H9 (cell line): Measurements from ENCODE around the gene CDH13. TPM values are rescaled to one million over a fixed set of nuclear protein-coding genes. Genes with fewer than 3 reads are reported as not detected.

Experiments used
- DNase-seq: peaks from one replicate; pipeline ENCODE4 v3.0.0-alpha.2; 2017
- H2AFZ ChIP-seq: one replicate; pipeline ENCODE4 v1.6.1; 2013; ENCODE audit warnings: mild to moderate bottlenecking, low read length, control low read depth, moderate library complexity
- H2AK5ac ChIP-seq: 2 replicates; pipeline ENCODE4 v1.6.1; 2013; ENCODE audit warnings: low read length, control low read depth, mixed read lengths; ENCODE audit not compliant: insufficient read length
- H2BK120ac ChIP-seq: one replicate; pipeline ENCODE4 v1.6.1; 2013; ENCODE audit warnings: low read depth, mild to moderate bottlenecking, low read length, control low read depth, inconsistent platforms; ENCODE audit not compliant: poor library complexity, severe bottlenecking
- H2BK12ac ChIP-seq: 2 replicates; pipeline ENCODE4 v1.6.1; 2013; ENCODE audit warnings: low read length, control low read depth, mixed read lengths, low read depth; ENCODE audit not compliant: insufficient read length
- H2BK15ac ChIP-seq: 2 replicates; pipeline ENCODE4 v1.6.1; 2013; ENCODE audit warnings: low read depth, low read length, control low read depth
- H2BK20ac ChIP-seq: one replicate; pipeline ENCODE4 v1.6.1; 2013; ENCODE audit warnings: low read depth, mild to moderate bottlenecking, low read length, control low read depth, inconsistent platforms; ENCODE audit not compliant: poor library complexity, severe bottlenecking
- H2BK5ac ChIP-seq: 2 replicates; pipeline ENCODE4 v1.6.1; 2013; ENCODE audit warnings: low read length, control low read depth, mixed read lengths; ENCODE audit not compliant: insufficient read length
- H3K14ac ChIP-seq: 2 replicates; pipeline ENCODE4 v1.6.1; 2013; ENCODE audit warnings: low read length, control low read depth; ENCODE audit not compliant: insufficient read depth
- H3K18ac ChIP-seq: 2 replicates; pipeline ENCODE4 v1.6.1; 2013; ENCODE audit warnings: low read depth, mild to moderate bottlenecking, mixed read lengths, low read length, control low read depth; ENCODE audit not compliant: insufficient read length
- H3K23ac ChIP-seq: 2 replicates; pipeline ENCODE4 v1.6.1; 2013; ENCODE audit warnings: low read length, control low read depth, mixed read lengths, low read depth; ENCODE audit not compliant: insufficient read length
- H3K23me2 ChIP-seq: 2 replicates; pipeline ENCODE4 v1.6.1; 2013; ENCODE audit warnings: low read depth, mild to moderate bottlenecking, mixed read lengths, low read length, control low read depth; ENCODE audit not compliant: insufficient read length, poor library complexity, severe bottlenecking
- H3K27ac ChIP-seq: 2 replicates; pipeline ENCODE4 v1.5.1; 2013; ENCODE audit warnings: low read length, control low read depth, mixed read lengths, low read depth; ENCODE audit not compliant: insufficient read length
- H3K27me3 ChIP-seq: 2 replicates; pipeline ENCODE4 v1.6.1; 2013; ENCODE audit warnings: low read length, control low read depth, inconsistent platforms; ENCODE audit not compliant: insufficient read depth
- H3K4ac ChIP-seq: 2 replicates; pipeline ENCODE4 v1.6.1; 2013; ENCODE audit warnings: low read depth, mild to moderate bottlenecking, control low read depth, inconsistent platforms, low read length, moderate library complexity
- H3K4me1 ChIP-seq: 2 replicates; pipeline ENCODE4 v1.6.1; 2013; ENCODE audit warnings: low read length, control low read depth, inconsistent platforms; ENCODE audit not compliant: insufficient read depth
- H3K4me2 ChIP-seq: 2 replicates; pipeline ENCODE4 v1.6.1; 2013; ENCODE audit warnings: low read length, control low read depth, mixed read lengths; ENCODE audit not compliant: insufficient read length, insufficient read depth
- H3K56ac ChIP-seq: 2 replicates; pipeline ENCODE4 v1.6.1; 2013; ENCODE audit warnings: low read depth, mild to moderate bottlenecking, mixed read lengths, low read length, control low read depth; ENCODE audit not compliant: insufficient read length
- H3K79me1 ChIP-seq: 2 replicates; pipeline ENCODE4 v1.6.1; 2013; ENCODE audit warnings: low read depth, mild to moderate bottlenecking, moderate library complexity, low read length, control low read depth, inconsistent platforms; ENCODE audit not compliant: insufficient read depth, poor library complexity, severe bottlenecking
- H3K79me2 ChIP-seq: 2 replicates; pipeline ENCODE4 v1.6.1; 2013; ENCODE audit warnings: low read length, control low read depth, inconsistent platforms; ENCODE audit not compliant: insufficient read depth
- H3K9ac ChIP-seq: 2 replicates; pipeline ENCODE4 v1.6.1; 2013; ENCODE audit warnings: low read length, control low read depth, mixed read lengths; ENCODE audit not compliant: insufficient read length; ENCODE audit errors: extremely low read depth
- H3K9me3 ChIP-seq: one replicate; pipeline ENCODE4 v1.6.1; 2013; ENCODE audit warnings: low read depth, low read length, inconsistent platforms; ENCODE audit not compliant: control insufficient read depth
- H3T11ph ChIP-seq: one replicate; pipeline ENCODE4 v1.6.1; 2013; ENCODE audit warnings: mild to moderate bottlenecking, low read length, control low read depth, inconsistent platforms
- H4K20me1 ChIP-seq: one replicate; pipeline ENCODE4 v1.6.1; 2013; ENCODE audit not compliant: control insufficient read depth, insufficient read length, insufficient read depth
- H4K5ac ChIP-seq: 2 replicates; pipeline ENCODE4 v1.6.1; 2013; ENCODE audit warnings: low read depth, mild to moderate bottlenecking, mixed read lengths, low read length, control low read depth; ENCODE audit not compliant: insufficient read length
- H4K8ac ChIP-seq: replicated peaks from 2 replicates; pipeline ENCODE4 v1.6.1; 2013; ENCODE audit warnings: low read length, control low read depth, mixed read lengths, low read depth; ENCODE audit not compliant: insufficient read length
- H4K91ac ChIP-seq: 2 replicates; pipeline ENCODE4 v1.6.1; 2013; ENCODE audit warnings: low read depth, mild to moderate bottlenecking, moderate library complexity, mixed read lengths, low read length, control low read depth; ENCODE audit not compliant: insufficient read length
- H3K27ac Mint-ChIP-seq, 3 experiments: 2 replicates in 2 of 3; 3 replicates in 1 of 3; pipeline ENCODE4 v1.8.0; 2020 to 2021; ENCODE audit warnings: mixed read lengths in 3 of 3, mild to moderate bottlenecking in 1 of 3, moderate library complexity in 1 of 3
- H3K27me3 Mint-ChIP-seq: 2 replicates; pipeline ENCODE4 v1.8.0; 2021; ENCODE audit warnings: low read depth, mild to moderate bottlenecking, moderate library complexity, mixed read lengths
- H3K36me3 Mint-ChIP-seq, 3 experiments: 2 replicates in 2 of 3; 3 replicates in 1 of 3; pipeline ENCODE4 v1.8.0; 2020 to 2021; ENCODE audit warnings: low read depth in 3 of 3, mixed read lengths in 3 of 3; ENCODE audit not compliant: insufficient read depth in 1 of 3
- H3K4me1 Mint-ChIP-seq, 2 experiments: 2 replicates each; pipeline ENCODE4 v1.8.0; 2020; ENCODE audit warnings: mixed read lengths in 2 of 2
- H3K4me3 Mint-ChIP-seq, 2 experiments: 2 replicates in 1 of 2; 3 replicates in 1 of 2; pipeline ENCODE4 v1.8.0; 2020 to 2021; ENCODE audit warnings: mild to moderate bottlenecking in 2 of 2, mixed read lengths in 2 of 2, moderate library complexity in 1 of 2
- H3K9me3 Mint-ChIP-seq, 2 experiments: 2 replicates in 1 of 2; 3 replicates in 1 of 2; pipeline ENCODE4 v1.8.0; 2020; ENCODE audit warnings: mild to moderate bottlenecking in 2 of 2, mixed read lengths in 2 of 2, moderate library complexity in 1 of 2
- WGBS: extraction: QIAGEN DNeasy Blood & Tissue Kit; methylation state at CpG from one replicate; pipeline ENCODE4 v1.1.7; 2013; ENCODE audit warnings: missing lambda C conversion rate, low lambda C conversion rate, mixed read lengths; ENCODE audit not compliant: insufficient read length; ENCODE audit errors: extremely low coverage; 5-methylcytosine and 5-hydroxymethylcytosine counted together
- total RNA-seq: library from RNA; stranded (reverse); gene quantifications from 2 replicates; pipeline ENCODE4 v1.2.1, GENCODE V29; 2021
- TF ChIP-seq, protein P1 (sequence below): fragments of 200-600 bp; sonication (generic); conservative IDR thresholded peaks from 3 replicates; pipeline ENCODE4 v1.8.0; 2021; ENCODE audit warnings: antibody characterized with exemption, mild to moderate bottlenecking

The CDH13 gene
- total RNA-seq, 1 experiment from 2014 or later, result 1.5 TPM

DNA sequence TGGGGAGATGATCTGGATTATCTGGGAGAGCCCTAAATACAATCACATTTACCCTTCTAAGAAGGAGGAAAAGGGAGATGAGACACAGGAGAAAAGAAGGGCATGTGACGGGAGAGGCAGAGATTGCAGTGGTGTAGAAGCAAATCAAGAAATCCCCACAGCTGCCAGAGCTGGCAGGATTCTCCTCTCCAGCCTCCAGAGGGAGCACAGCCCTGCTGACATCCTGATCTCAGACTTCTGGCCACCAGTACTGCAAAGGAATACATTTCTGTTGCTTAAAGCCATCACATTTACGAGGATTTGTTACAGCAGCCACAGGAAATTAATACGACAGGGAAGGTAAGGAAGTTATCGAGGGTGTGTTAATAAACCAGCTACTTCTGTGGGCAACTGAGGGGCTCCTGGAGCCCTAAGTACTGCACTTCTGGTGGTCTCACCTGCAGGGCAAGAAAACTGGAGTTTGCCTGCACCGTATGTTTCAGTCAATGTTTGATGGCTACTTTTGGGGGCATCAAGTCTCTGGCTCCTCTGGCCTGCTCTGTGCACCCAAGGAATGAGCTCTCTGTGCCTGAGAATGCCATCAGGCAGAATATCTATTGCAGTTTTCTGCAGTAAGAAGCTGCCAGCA, 22.9 kb upstream of the CDH13 start:
- no peaks in the 10 kb centered on the region for H3K27me3 ChIP-seq
- Mint-ChIP-seq H3K4me1 (peaks cover 47 to 53% of the 10 kb centered on the region in 2 experiments), H3K27ac (no peak overlapping the region; a peak in 2 of 7 replicates), H3K27me3 (peaks cover 2% of the 10 kb centered on the region), H3K4me3 (no peak overlapping the region), H3K36me3 (peaks cover 8 to 19% (median 10%) of the 10 kb centered on the region in 3 experiments; a peak in 6 of 7 replicates), H3K9me3 (peaks cover 14 to 17% of the 10 kb centered on the region in 2 experiments)
- no peak overlapping the region for H2AFZ ChIP-seq
- no peak overlapping the region for H3K27ac ChIP-seq
- no peak overlapping the region for H4K91ac ChIP-seq
- no peak overlapping the region for H2AK5ac ChIP-seq
- H3T11ph ChIP-seq, result no peak overlapping the region
- no peak overlapping the region for H3K4me2 ChIP-seq
- no CpG with 5 or more reads among the region's 5 CpGs for WGBS
- H3K4ac ChIP-seq, result no peak overlapping the region
- H4K20me1 ChIP-seq, result no peaks in the 10 kb centered on the region
- TF ChIP-seq, protein P1, sequence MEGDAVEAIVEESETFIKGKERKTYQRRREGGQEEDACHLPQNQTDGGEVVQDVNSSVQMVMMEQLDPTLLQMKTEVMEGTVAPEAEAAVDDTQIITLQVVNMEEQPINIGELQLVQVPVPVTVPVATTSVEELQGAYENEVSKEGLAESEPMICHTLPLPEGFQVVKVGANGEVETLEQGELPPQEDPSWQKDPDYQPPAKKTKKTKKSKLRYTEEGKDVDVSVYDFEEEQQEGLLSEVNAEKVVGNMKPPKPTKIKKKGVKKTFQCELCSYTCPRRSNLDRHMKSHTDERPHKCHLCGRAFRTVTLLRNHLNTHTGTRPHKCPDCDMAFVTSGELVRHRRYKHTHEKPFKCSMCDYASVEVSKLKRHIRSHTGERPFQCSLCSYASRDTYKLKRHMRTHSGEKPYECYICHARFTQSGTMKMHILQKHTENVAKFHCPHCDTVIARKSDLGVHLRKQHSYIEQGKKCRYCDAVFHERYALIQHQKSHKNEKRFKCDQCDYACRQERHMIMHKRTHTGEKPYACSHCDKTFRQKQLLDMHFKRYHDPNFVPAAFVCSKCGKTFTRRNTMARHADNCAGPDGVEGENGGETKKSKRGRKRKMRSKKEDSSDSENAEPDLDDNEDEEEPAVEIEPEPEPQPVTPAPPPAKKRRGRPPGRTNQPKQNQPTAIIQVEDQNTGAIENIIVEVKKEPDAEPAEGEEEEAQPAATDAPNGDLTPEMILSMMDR, result peak; percentile 76
- H3K56ac ChIP-seq, result no peak overlapping the region
- H3K79me1 ChIP-seq, result no peaks in the 10 kb centered on the region
- no peak overlapping the region for H4K8ac ChIP-seq
- no peaks in the 10 kb centered on the region for H3K23me2 ChIP-seq
- DNase-seq, result peak; percentile 78
- H3K23ac ChIP-seq, result no peak overlapping the region
- no peak overlapping the region for H4K5ac ChIP-seq
- no peak overlapping the region for H3K9ac ChIP-seq
- no peak overlapping the region for H2BK12ac ChIP-seq
- peaks cover 9% of the 10 kb centered on the region for H3K9me3 ChIP-seq
- H2BK15ac ChIP-seq, result no peak overlapping the region
- H3K79me2 ChIP-seq, result no peaks in the 10 kb centered on the region
- H2BK20ac ChIP-seq, result no peak overlapping the region
- H3K4me1 ChIP-seq, result peaks cover 8% of the 10 kb centered on the region
- H2BK120ac ChIP-seq, result no peak overlapping the region
- no peak overlapping the region for H2BK5ac ChIP-seq
- no peak overlapping the region for H3K14ac ChIP-seq
- H3K18ac ChIP-seq, result no peak overlapping the region
